Activated T-helper 2 cell treated with anti-CD3 and anti-CD28 coated beads, Interferon-gamma antibody, Interleukin-2, Interleukin-4, amounts not matched to agents 10 μg/mL and 5 μg/mL and 100 μg/mL, durations not matched to agents 14 hours and 24 hours and 36 hours (primary cell): ENCODE results near the gene LRRC52. TPM values are rescaled to one million over a fixed set of nuclear protein-coding genes. Genes with fewer than 3 reads are reported as not detected.

Experiments
- DNase-seq: peaks from one replicate; pipeline ENCODE4 v3.0.0; 2021; ENCODE audit warnings: low spot score
- H3K27ac Mint-ChIP-seq: one replicate; pipeline ENCODE4 v1.8.0; 2021; ENCODE audit warnings: mixed read lengths
- H3K27me3 Mint-ChIP-seq: one replicate; pipeline ENCODE4 v1.8.0; 2021; ENCODE audit warnings: low read depth, mixed read lengths
- H3K36me3 Mint-ChIP-seq: one replicate; pipeline ENCODE4 v1.8.0; 2021; ENCODE audit warnings: low read depth, mixed read lengths
- H3K4me1 Mint-ChIP-seq: one replicate; pipeline ENCODE4 v1.8.0; 2021; ENCODE audit warnings: low read depth, mixed read lengths
- H3K4me3 Mint-ChIP-seq: one replicate; pipeline ENCODE4 v1.8.0; 2021; ENCODE audit warnings: low read depth, mild to moderate bottlenecking, moderate library complexity, mixed read lengths
- H3K9me3 Mint-ChIP-seq: one replicate; pipeline ENCODE4 v1.8.0; 2021; ENCODE audit warnings: mixed read lengths
- intact Hi-C: fragments of 100-400 bp; cut with micrococcal nuclease; formaldehyde crosslinking; loops from one replicate; pipeline ENCODE4 v1.15.1; 2023
- total RNA-seq: library from RNA; stranded (reverse); gene quantifications from 2 replicates; pipeline ENCODE4 v1.2.3, GENCODE V29; 2022

Gene LRRC52
- total RNA-seq, 1 donor from 2014 or later, result not detected

DNA sequence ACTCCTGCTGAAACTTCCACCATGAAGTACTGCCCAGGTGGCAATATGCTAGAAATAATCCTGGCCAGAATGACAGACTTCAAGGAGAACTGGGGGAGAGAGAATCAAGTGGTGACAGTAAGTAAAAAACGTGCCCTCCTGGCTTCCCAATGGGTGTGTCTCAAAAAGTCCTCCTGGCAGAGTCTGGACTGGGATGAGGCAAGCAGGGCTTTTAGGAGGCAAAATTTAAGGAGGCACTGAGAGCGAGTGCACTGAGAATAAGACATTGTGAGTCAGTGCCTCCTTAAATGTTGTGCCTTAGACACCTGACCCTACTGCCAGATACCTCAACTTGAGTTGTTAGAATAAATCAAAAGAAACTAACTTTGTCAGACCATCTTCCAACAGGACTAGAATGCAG lies 2.2 kb downstream of the LRRC52 start:
- H3K4me1 Mint-ChIP-seq, result no peaks in the 10 kb centered on the region
- peaks cover 30% of the 10 kb centered on the region for H3K27me3 Mint-ChIP-seq
- no peak for DNase-seq
- H3K27ac Mint-ChIP-seq, result no peak overlapping the region
- no peaks in the 10 kb centered on the region for H3K36me3 Mint-ChIP-seq
- no peaks in the 10 kb centered on the region for H3K9me3 Mint-ChIP-seq
- intact Hi-C loops, result no loop called here
- H3K4me3 Mint-ChIP-seq, result no peak overlapping the region

DNA sequence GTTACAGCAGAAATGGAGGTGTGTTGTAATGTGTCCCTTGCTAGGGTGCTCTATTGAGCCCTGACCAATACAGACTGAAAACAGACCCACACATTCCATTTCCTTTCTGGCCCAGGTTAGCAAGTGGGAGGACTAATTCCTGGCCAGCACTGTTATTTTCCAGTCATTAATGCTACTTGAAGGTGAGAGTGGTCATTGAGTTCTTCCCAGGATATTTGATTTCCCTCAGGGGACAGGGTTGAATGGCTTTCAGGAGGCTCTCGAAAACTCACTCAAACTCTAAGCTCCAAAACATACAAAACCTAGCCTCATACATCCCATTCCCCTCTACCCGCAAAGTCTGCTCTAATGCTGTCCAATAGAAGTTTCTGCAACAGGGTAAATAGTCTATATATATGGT lies 6.2 kb downstream of the LRRC52 start:
- H3K4me1 Mint-ChIP-seq, result no peaks in the 10 kb centered on the region
- no peak overlapping the region for H3K4me3 Mint-ChIP-seq
- no peaks in the 10 kb centered on the region for H3K9me3 Mint-ChIP-seq
- intact Hi-C loops, result no loop called here
- H3K27me3 Mint-ChIP-seq, result peaks cover 30% of the 10 kb centered on the region
- no peak overlapping the region for H3K27ac Mint-ChIP-seq
- DNase-seq, result no peak
- no peaks in the 10 kb centered on the region for H3K36me3 Mint-ChIP-seq

DNA sequence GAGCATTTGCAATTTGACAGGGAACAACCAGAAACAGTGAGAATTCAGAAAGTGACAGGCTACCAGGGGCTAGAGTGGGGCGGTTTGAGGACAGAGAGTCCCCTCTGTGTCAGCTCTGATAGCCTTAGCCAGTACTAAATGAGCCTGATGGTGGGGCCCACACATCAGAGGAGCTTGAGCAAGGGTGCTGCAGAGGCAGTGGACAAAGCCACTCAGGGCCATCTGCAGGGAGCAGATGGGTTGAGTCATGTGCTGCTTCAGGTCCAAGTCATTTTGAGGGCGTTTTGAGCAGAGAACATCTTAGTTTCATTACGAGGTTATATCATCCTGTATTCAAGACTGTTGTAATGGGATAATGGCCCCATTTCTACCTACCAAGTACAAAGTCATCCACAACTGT lies 7.7 kb downstream of the LRRC52 start:
- Mint-ChIP-seq H3K27ac (no peak overlapping the region), H3K4me3 (no peak overlapping the region), H3K9me3 (no peaks in the 10 kb centered on the region), H3K27me3 (peaks cover 37% of the 10 kb centered on the region), H3K36me3 (no peaks in the 10 kb centered on the region), H3K4me1 (no peaks in the 10 kb centered on the region)
- no peak for DNase-seq
- intact Hi-C loops, result no loop called here

DNA sequence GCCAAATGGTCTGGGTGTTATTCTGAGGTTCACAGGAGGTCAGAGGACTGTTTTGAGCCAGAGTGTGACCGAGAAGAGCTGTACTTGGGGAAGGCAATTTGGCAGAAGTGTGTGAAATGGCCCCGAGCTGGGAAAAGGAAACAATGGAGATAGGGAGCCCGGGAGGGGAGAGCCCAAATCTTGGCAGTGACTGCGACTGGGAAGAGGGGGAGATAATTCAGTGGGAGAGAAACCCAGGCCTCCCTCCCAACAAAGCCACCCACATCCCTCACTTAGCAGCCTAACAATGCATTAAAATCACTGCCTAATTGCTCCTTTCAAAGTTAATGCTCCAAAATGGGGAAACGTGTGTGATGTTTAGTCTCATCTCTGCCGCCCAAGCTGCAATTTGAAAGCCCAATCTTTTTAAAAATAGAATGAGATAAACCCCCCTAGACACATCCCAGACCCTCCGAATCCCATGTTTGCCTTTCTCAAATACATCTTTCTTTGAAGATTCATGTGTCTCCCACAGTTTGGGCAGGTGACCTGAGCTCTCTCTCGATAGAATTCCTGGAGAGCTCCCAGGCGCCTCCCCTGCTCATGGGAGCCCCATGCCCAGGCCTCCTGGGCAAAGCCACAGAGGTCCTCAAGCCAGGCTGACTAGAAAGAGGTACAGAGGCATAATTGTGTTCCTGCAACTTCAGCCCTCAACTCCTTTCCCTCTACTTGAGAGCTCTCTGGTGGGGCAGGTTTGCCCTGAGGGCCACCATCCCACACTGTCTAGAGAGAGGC lies 17.3 kb downstream of the LRRC52 start:
- Mint-ChIP-seq H3K4me3 (no peak overlapping the region), H3K9me3 (no peaks in the 10 kb centered on the region), H3K4me1 (no peaks in the 10 kb centered on the region), H3K36me3 (no peaks in the 10 kb centered on the region), H3K27ac (no peak overlapping the region), H3K27me3 (peaks cover 32% of the 10 kb centered on the region)
- no peak for DNase-seq
- intact Hi-C loops, result no loop called here

DNA sequence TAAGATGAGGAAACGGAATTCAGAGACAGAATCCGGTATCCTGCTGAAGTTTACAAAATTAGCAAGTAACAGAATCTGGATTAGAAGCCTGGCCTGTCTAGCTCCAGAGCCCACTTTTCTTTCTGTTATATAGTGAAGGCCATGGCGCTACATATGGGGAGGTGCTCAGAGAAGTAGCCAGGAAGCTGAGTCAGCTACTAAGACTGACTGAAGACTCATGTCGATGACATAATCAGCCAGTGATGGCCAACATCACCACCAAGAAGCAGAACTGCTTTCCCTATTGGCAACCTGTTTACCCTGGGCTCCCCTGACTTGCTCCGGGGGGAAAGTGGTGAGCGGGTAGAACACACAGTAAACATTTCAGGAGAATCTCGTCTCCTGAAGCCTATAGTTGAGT lies 18.8 kb downstream of the LRRC52 start:
- intact Hi-C loops, result no loop called here
- H3K9me3 Mint-ChIP-seq, result no peaks in the 10 kb centered on the region

DNA sequence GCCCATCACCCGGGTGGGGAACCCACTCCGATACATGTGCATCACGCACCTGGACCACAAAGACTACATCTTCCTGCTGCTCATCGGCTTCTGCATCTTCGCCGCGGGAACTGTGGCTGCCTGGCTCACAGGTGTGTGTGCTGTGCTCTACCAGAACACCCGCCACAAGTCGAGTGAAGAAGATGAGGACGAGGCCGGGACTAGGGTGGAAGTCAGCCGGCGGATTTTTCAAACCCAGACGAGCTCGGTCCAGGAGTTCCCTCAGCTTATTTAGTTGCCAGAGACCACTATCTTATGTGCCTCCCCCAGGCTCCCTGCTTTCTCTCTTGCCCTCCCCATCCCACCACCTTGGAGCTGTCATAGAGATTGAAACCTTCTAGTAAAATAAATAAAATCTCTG lies 19.8 kb downstream of the LRRC52 start:
- Mint-ChIP-seq H3K27ac (no peak overlapping the region), H3K9me3 (no peaks in the 10 kb centered on the region)

More for the DNA sequence above, 18.8 kb downstream of the LRRC52 start:
- no peaks in the 10 kb centered on the region for H3K36me3 Mint-ChIP-seq
- no peak for DNase-seq
- no peaks in the 10 kb centered on the region for H3K4me1 Mint-ChIP-seq
- no peak overlapping the region for H3K4me3 Mint-ChIP-seq
- H3K27me3 Mint-ChIP-seq, result peaks cover 37% of the 10 kb centered on the region
- H3K27ac Mint-ChIP-seq, result no peak overlapping the region

DNA sequence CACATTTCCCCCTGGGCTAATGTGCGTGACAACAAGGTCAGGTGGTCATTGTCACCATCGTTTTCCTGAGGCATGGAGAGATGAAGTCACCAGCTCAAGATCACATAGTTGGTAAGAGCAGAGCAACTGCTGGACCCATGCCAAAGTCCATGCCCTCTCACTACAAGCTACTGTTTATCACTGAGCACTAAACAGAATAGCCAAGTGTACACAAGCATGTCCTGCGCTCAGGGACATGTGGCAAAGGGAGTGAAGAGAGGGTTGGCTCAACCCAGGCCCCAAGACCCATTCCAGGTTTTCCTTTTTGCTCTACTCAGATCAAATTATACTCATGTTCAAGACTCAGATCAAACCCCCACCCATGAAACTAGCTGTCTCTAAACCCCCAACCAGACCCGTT lies 20.8 kb downstream of the LRRC52 start:
- no peaks in the 10 kb centered on the region for H3K36me3 Mint-ChIP-seq

More for the DNA sequence above, 19.8 kb downstream of the LRRC52 start:
- no peak for DNase-seq
- H3K36me3 Mint-ChIP-seq, result no peaks in the 10 kb centered on the region
- intact Hi-C loops, result no loop called here
- H3K27me3 Mint-ChIP-seq, result peaks cover 39% of the 10 kb centered on the region
- no peak overlapping the region for H3K4me3 Mint-ChIP-seq
- no peaks in the 10 kb centered on the region for H3K4me1 Mint-ChIP-seq

DNA sequence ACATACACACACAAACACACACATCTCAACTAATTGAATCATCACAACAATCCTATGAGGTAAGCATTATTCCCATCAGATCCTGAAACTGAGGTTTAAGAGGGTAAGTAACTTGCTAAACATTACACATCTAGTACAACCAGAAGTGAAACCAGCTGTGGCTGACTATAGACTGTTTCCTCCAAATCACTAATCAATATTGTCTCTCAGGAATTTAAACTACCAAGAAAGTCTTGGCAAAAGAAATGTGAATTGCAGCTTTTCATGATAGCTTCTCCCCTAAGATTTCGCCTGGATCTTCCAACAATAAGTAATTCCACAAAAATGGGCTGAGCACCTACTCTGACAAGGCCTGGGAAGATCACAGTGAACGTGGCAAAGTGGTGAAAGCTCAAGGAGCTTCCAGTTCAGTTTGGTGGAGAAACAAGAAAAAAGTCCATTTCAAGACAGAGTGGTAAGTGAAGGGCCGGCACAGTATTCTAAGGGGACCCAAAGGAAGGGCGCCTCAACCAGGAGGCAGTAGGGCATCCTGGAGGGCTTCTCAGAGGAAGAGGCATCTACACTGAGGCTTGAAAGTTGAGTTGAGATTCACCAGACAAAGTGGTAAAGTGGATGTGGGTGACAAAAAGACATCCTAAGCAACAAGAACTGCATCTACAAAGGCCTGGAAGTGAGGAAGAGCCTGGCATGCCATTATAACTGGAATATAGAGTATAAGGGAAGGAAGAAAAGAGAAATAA lies 22.1 kb downstream of the LRRC52 start:
- no peak overlapping the region for H3K27ac Mint-ChIP-seq
- peaks cover 43% of the 10 kb centered on the region for H3K27me3 Mint-ChIP-seq
- no peak for DNase-seq
- intact Hi-C loops, result no loop called here
- no peaks in the 10 kb centered on the region for H3K36me3 Mint-ChIP-seq
- H3K9me3 Mint-ChIP-seq, result no peaks in the 10 kb centered on the region
- no peaks in the 10 kb centered on the region for H3K4me1 Mint-ChIP-seq
- no peak overlapping the region for H3K4me3 Mint-ChIP-seq

More for the DNA sequence above, 20.8 kb downstream of the LRRC52 start:
- DNase-seq, result no peak
- no peaks in the 10 kb centered on the region for H3K4me1 Mint-ChIP-seq
- no peak overlapping the region for H3K4me3 Mint-ChIP-seq
- no peak overlapping the region for H3K27ac Mint-ChIP-seq
- intact Hi-C loops, result no loop called here
- H3K9me3 Mint-ChIP-seq, result no peaks in the 10 kb centered on the region
- H3K27me3 Mint-ChIP-seq, result peaks cover 39% of the 10 kb centered on the region

DNA sequence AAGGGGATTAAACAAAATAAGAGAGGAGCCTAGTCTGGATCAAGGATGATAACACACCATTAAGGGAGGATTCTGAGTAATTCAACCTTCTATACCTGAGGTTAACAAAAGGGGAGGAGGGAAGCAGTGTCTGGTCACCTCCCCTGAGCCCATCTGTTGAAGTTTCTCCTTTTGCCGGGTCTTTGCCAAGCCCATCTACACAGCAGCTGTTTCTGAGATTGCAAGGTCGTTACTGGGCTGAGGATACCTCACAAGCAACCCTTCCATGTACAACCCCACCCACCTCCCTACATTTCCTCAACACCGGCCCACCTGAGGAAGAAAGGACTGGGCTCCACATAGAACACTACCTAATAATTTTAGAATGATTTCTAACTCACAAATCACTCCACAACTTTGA lies 26.3 kb downstream of the LRRC52 start:
- no peak overlapping the region for H3K27ac Mint-ChIP-seq
- no peaks in the 10 kb centered on the region for H3K4me1 Mint-ChIP-seq
- no peak overlapping the region for H3K4me3 Mint-ChIP-seq
- no peak for DNase-seq
- no peaks in the 10 kb centered on the region for H3K36me3 Mint-ChIP-seq
- peaks cover 46% of the 10 kb centered on the region for H3K27me3 Mint-ChIP-seq
- no peaks in the 10 kb centered on the region for H3K9me3 Mint-ChIP-seq
- intact Hi-C loops, result no loop called here

DNA sequence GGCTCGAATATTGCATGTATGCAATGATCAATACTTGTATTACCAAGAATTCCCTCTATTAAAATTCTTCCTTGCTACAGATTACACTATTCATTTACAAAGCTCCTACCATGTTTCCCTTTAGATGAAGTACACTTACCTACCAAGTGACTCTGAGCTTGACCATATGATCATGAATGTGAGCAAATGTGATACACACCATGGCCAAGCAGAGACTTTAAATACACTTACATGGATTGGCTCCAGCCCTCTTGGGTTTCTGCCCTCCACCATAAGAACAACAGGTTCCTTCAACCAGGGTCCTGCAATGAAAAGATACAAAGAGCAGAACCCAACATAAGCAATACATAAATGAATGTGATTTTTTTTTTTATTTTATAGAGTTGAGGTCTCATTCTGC lies 30.0 kb downstream of the LRRC52 start:
- intact Hi-C loops, result no loop called here
- no peaks in the 10 kb centered on the region for H3K4me1 Mint-ChIP-seq
- H3K27me3 Mint-ChIP-seq, result peaks cover 52% of the 10 kb centered on the region

DNA sequence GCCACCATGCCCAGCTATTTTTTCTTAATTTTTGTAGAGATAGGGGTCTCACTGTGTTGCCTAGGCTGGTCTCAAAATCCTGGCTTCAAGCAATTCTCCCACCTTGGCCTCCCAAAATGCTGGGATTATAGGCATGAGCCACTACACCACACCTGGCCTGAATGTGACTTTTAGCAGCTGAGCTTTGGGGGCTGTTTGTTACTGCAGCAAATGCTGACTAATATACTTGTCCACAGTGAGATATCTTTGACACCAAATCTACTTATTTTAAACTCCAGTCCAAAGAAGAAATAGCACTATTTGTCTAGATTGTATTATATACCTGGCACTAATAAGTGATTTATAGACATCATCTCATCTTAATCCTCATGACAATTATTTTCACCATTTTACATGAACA lies 30.5 kb downstream of the LRRC52 start:
- no peak for DNase-seq
- no peak overlapping the region for H3K4me3 Mint-ChIP-seq
- no peak overlapping the region for H3K27ac Mint-ChIP-seq
- no peaks in the 10 kb centered on the region for H3K36me3 Mint-ChIP-seq
- H3K27me3 Mint-ChIP-seq, result peaks cover 53% of the 10 kb centered on the region
- intact Hi-C loops, result no loop called here
- no peaks in the 10 kb centered on the region for H3K9me3 Mint-ChIP-seq
- no peaks in the 10 kb centered on the region for H3K4me1 Mint-ChIP-seq

More for the DNA sequence above, 30.0 kb downstream of the LRRC52 start:
- Mint-ChIP-seq H3K9me3 (no peaks in the 10 kb centered on the region), H3K4me3 (no peak overlapping the region), H3K27ac (no peak overlapping the region), H3K36me3 (no peaks in the 10 kb centered on the region)
- DNase-seq, result no peak

DNA sequence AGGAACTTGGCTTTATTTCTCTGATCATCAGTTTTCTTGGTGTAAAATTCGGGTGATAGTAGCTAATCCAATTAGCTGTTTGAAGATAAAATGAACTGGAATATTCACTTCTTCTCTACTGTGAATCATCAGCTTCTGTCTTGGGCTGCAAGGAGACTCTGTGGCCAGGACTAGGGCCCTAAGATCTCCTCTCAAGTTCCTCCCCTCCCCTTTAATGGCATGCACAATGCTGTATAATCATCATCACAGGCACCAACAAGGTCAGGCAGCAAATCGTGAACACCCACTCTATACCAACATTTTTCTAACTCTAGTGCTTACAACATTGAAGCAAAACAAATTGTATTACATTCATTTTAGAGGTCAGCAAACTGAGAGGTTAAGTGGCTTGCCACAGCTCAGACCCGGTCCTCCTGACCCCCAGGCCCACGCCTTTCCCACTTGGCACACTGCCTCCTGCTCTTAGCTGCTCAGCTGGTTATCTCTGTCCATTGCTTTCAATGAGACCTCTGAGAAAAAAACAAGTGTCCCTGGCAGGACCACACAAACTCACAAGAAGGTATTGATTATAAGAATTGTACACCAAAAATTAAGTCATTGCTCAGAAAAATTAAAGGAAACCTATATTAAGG lies 31.8 kb downstream of the LRRC52 start:
- H3K27ac Mint-ChIP-seq, result no peak overlapping the region
- no peaks in the 10 kb centered on the region for H3K36me3 Mint-ChIP-seq
- no peaks in the 10 kb centered on the region for H3K4me1 Mint-ChIP-seq
- intact Hi-C loops, result no loop called here
- peaks cover 48% of the 10 kb centered on the region for H3K27me3 Mint-ChIP-seq
- no peak overlapping the region for H3K4me3 Mint-ChIP-seq
- no peaks in the 10 kb centered on the region for H3K9me3 Mint-ChIP-seq
- DNase-seq, result no peak

DNA sequence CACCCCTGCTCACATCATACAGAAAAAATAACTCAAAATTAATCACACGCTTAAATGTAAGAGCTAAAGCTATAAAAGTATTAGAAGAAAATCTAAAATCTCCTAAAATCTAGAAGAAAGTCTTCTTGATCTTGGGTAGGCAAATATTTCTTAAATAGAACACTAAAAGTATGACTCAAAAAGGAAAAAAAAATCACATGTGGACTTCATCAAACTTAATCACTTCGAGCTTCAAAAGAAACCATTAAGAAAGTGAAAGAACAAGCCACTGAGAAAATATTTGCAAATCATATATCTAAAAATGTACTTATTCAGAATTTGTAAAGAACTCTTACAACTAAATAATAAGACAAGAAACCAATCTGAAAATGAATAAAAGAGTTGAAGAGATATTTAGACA lies 32.7 kb downstream of the LRRC52 start:
- intact Hi-C loops, result no loop called here
- no peaks in the 10 kb centered on the region for H3K4me1 Mint-ChIP-seq
- H3K9me3 Mint-ChIP-seq, result no peaks in the 10 kb centered on the region
- peaks cover 44% of the 10 kb centered on the region for H3K27me3 Mint-ChIP-seq
- H3K4me3 Mint-ChIP-seq, result no peak overlapping the region
- H3K27ac Mint-ChIP-seq, result no peak overlapping the region
- H3K36me3 Mint-ChIP-seq, result no peaks in the 10 kb centered on the region
- no peak for DNase-seq
